Ureter (tissue), 1 donor: Measurements from ENCODE around the gene ARL9. TPM values are rescaled to one million over a fixed set of nuclear protein-coding genes. Genes with fewer than 3 reads are reported as not detected.
"Not testable (repeated sequence)": the region's sequence is repeated elsewhere in the genome, so short reads cannot be mapped to it uniquely, and the experiment has no call there.

ENCODE experiments used
- DNase-seq: peaks from one replicate; pipeline ENCODE4 v3.0.0-alpha.2; 2020; ENCODE audit warnings: low spot score
- total RNA-seq: library from RNA; stranded (reverse); gene quantifications from one replicate; pipeline ENCODE4 v1.2.4, GENCODE V29; 2023
- donor health status: DM: yes; HTN: yes; CAD: no.

The ARL9 gene
- 1.3 TPM for total RNA-seq

- peak; percentile 43 for DNase-seq
Measured at GRCh38 chr4:56505269-56506130, at the start of gene ARL9. Gene ARL9, plus strand, starts transcription at chr4:56505791. Its CDS starts 72 bp downstream, at chr4:56505863.

- DNase-seq = no peak
Measured at GRCh38 chr4:56460085-56460484, 45.5 kb upstream of the ARL9 start.

GRCh38 chr4:56462157-56462556 lies 43.4 kb upstream of the ARL9 start:
- DNase-seq = no peak

GRCh38 chr4:56463711-56464110 lies 41.9 kb upstream of the ARL9 start:
- no peak for DNase-seq

GRCh38 chr4:56464581-56464980 lies 41.0 kb upstream of the ARL9 start:
- no peak for DNase-seq

- DNase-seq = no peak
Measured at GRCh38 chr4:56465599-56466295, 39.8 kb upstream of the ARL9 start.

GRCh38 chr4:56466296-56466761 lies 39.3 kb upstream of the ARL9 start:
- DNase-seq = not testable (repeated sequence)

- DNase-seq = no peak
Measured at GRCh38 chr4:56466910-56467283, 38.7 kb upstream of the ARL9 start.

- peak; percentile 92 for DNase-seq
Measured at GRCh38 chr4:56467284-56468096, 38.1 kb upstream of the ARL9 start, which contains the start of gene SRP72. Gene SRP72, plus strand, starts transcription at chr4:56467617. Its CDS starts 19 bp downstream, at chr4:56467636.

GRCh38 chr4:56468097-56468422 lies 37.5 kb upstream of the ARL9 start:
- DNase-seq = no peak

GRCh38 chr4:56469489-56470210 lies 35.9 kb upstream of the ARL9 start:
- no peak for DNase-seq

GRCh38 chr4:56475917-56476316 lies 29.7 kb upstream of the ARL9 start:
- DNase-seq = no peak

- DNase-seq = no peak
Measured at GRCh38 chr4:56477192-56477702, 28.3 kb upstream of the ARL9 start.

- DNase-seq = no peak
Measured at GRCh38 chr4:56480691-56481090, 24.9 kb upstream of the ARL9 start.

GRCh38 chr4:56496241-56496640 lies 9.3 kb upstream of the ARL9 start:
- no peak for DNase-seq

GRCh38 chr4:56511098-56511497 lies 5.5 kb downstream of the ARL9 start:
- no peak for DNase-seq

GRCh38 chr4:56512166-56512565 lies 6.6 kb downstream of the ARL9 start:
- DNase-seq = no peak

- DNase-seq = no peak
Measured at GRCh38 chr4:56513517-56513916, 7.9 kb downstream of the ARL9 start.

- DNase-seq = peak; percentile 87
Measured at GRCh38 chr4:56530269-56531148, 24.9 kb downstream of the ARL9 start.

GRCh38 chr4:56531149-56531770 lies 25.7 kb downstream of the ARL9 start:
- DNase-seq = no peak
